Testis (tissue), 2 donors: ENCODE results near the gene ELK3.

ENCODE experiments used
- CTCF ChIP-seq, 3 experiments: fragments of 450-650 bp in 2 of 3; fragments of 200-600 bp in 1 of 3; sonication (generic) in 1 of 3; IDR thresholded peaks; one replicate each; pipeline ENCODE4 v1.5.1; 2016 to 2019; ENCODE audit warnings: antibody characterized with exemption in 3 of 3, mild to moderate bottlenecking in 2 of 3, moderate library complexity in 1 of 3
- POLR2A ChIP-seq: fragments of 450-650 bp; IDR thresholded peaks from one replicate; pipeline ENCODE4 v1.6.1; 2017; ENCODE audit warnings: antibody characterized with exemption, mild to moderate bottlenecking, moderate library complexity

- no peak for TF ChIP-seq POLR2A
- no peak for TF ChIP-seq CTCF (IDR thresholded peaks at IDR 0.05)
Observed at GRCh38 chr12:96187956-96188355, 6.2 kb upstream of the ELK3 start.
